Fibroblast of lung (primary cell): ENCODE measurements around the gene CSGALNACT2.

ENCODE experiments used
- EZH2 ChIP-seq: IDR thresholded peaks from 2 replicates; pipeline ENCODE4 v1.5.1; 2012; ENCODE audit warnings: low read length, control low read depth, mild to moderate bottlenecking; ENCODE audit errors: missing control alignments
- TF ChIP-seq, protein P1 (sequence below), 2 donors: IDR thresholded peaks in 1 of 2; conservative IDR thresholded peaks in 1 of 2; 1 replicate in 1 of 2; 2 replicates in 1 of 2; pipeline ENCODE4 v1.5.1; 2011 to 2012; ENCODE audit warnings: low read length in 2 of 2, control low read depth in 1 of 2, inconsistent platforms in 1 of 2, low read depth in 1 of 2, mild to moderate bottlenecking in 1 of 2

DNA sequence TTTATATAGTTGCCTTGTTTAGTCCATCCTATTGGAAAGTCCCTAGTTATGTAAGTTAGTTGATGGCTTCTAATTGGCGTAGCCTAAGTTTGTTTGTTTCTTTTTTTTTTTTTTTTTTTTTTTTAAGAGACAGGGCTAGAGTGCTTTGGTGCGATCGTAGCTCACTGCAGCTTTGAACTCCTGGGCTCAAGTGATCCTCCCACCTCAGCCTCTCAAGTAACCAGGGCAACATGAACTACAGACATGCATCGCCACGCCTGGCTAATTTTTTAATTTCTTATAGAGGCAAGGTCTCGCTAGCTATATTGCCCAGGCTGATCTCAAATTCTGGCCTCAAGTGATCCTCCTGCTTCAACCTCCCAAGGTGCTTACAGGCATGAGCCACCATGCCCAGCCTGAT is 7.1 kb downstream of the CSGALNACT2 start:
- TF ChIP-seq, protein P1, sequence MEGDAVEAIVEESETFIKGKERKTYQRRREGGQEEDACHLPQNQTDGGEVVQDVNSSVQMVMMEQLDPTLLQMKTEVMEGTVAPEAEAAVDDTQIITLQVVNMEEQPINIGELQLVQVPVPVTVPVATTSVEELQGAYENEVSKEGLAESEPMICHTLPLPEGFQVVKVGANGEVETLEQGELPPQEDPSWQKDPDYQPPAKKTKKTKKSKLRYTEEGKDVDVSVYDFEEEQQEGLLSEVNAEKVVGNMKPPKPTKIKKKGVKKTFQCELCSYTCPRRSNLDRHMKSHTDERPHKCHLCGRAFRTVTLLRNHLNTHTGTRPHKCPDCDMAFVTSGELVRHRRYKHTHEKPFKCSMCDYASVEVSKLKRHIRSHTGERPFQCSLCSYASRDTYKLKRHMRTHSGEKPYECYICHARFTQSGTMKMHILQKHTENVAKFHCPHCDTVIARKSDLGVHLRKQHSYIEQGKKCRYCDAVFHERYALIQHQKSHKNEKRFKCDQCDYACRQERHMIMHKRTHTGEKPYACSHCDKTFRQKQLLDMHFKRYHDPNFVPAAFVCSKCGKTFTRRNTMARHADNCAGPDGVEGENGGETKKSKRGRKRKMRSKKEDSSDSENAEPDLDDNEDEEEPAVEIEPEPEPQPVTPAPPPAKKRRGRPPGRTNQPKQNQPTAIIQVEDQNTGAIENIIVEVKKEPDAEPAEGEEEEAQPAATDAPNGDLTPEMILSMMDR (conservative IDR thresholded peaks at IDR 0.05 in 1 of 2, IDR thresholded peaks at IDR 0.05 in 1 of 2; ENCODE audit: low read depth in 1 of 2, low read length in 2 of 2) = no peak
- no peak for TF ChIP-seq EZH2
